COLO668 (cell line): Measurements from ENCODE around the gene ELOVL6.
"Not testable (repeated sequence)": the region's sequence is repeated elsewhere in the genome, so short reads cannot be mapped to it uniquely, and the experiment has no call there.

Experiments used
- DNase-seq: peaks from one replicate; lab custom pipeline; 2025; ENCODE audit not compliant: unreplicated experiment; lab: John Stamatoyannopoulos, UW

The ELOVL6 gene

GRCh38 chr4:110163327-110164069, 34.9 kb downstream of the ELOVL6 start:
- no peak for DNase-seq

- DNase-seq, result no peak
These were observed 37.8 kb downstream of the ELOVL6 start for GRCh38 chr4:110160618-110161017.

GRCh38 chr4:110159541-110159940, 38.9 kb downstream of the ELOVL6 start:
- no peak for DNase-seq

GRCh38 chr4:110157580-110157979, 40.8 kb downstream of the ELOVL6 start:
- DNase-seq, result no peak

- not testable (repeated sequence) for DNase-seq
These were observed 41.2 kb downstream of the ELOVL6 start for GRCh38 chr4:110157166-110157565.

- no peak for DNase-seq
These were observed 42.0 kb downstream of the ELOVL6 start for GRCh38 chr4:110156442-110156841.

GRCh38 chr4:110155654-110156053, 42.8 kb downstream of the ELOVL6 start:
- DNase-seq, result no peak

- no peak for DNase-seq
These were observed 43.8 kb downstream of the ELOVL6 start for GRCh38 chr4:110154582-110154981.

GRCh38 chr4:110152386-110152785, 46.0 kb downstream of the ELOVL6 start:
- no peak for DNase-seq

GRCh38 chr4:110149089-110149488, 49.3 kb downstream of the ELOVL6 start:
- no peak for DNase-seq

- no peak for DNase-seq
These were observed 56.0 kb downstream of the ELOVL6 start for GRCh38 chr4:110142461-110142860.

GRCh38 chr4:110139815-110140214, 58.6 kb downstream of the ELOVL6 start:
- no peak for DNase-seq

GRCh38 chr4:110139111-110139510, 59.3 kb downstream of the ELOVL6 start:
- DNase-seq, result no peak

GRCh38 chr4:110138551-110138950, 59.9 kb downstream of the ELOVL6 start:
- no peak for DNase-seq

- DNase-seq, result no peak
These were observed 60.6 kb downstream of the ELOVL6 start for GRCh38 chr4:110137829-110138228.

GRCh38 chr4:110135523-110135922, 62.9 kb downstream of the ELOVL6 start:
- no peak for DNase-seq

GRCh38 chr4:110135076-110135475, 63.3 kb downstream of the ELOVL6 start:
- no peak for DNase-seq

- DNase-seq, result no peak
These were observed 64.0 kb downstream of the ELOVL6 start for GRCh38 chr4:110134269-110134869.

- DNase-seq, result peak; percentile 14
These were observed 65.3 kb downstream of the ELOVL6 start for GRCh38 chr4:110132816-110133719.

GRCh38 chr4:110131916-110132315, 66.5 kb downstream of the ELOVL6 start:
- DNase-seq, result no peak

GRCh38 chr4:110130576-110131358, 67.6 kb downstream of the ELOVL6 start:
- no peak for DNase-seq
